ENCODE results near the gene RDH11.
"Not testable (repeated sequence)": the region's sequence is repeated elsewhere in the genome, so short reads cannot be mapped to it uniquely, and the experiment has no call there.

Gene RDH11

DNA sequence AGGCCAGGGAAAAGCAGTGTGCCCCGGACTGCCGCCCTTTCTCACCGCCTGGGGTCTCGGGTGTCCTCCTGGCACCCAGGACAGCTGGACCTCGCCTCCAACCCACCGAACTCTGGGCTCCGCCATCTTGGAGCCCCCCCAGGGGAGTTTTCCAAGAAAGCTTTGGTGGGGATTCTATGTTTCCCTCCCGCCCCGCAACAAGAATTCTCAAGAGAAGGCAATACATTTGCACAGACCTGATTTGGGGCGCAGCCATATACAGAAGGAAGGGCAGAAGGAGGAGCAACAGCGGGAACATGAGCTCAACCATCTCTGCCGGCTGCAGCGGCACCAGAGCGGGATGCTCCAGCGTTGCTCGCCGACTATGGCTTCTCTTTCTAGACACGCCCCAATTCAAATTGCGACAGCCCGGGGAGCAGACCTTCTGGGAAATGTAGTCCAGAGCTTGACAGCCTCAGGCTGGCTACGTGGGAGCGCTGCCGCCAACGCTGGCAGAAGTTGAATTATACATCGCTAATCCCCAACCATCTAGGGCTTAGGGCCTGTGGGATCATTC, at the start of gene RDH11:
Gene RDH11 (minus strand): TSS at position 371 of the 556 bp plus-strand sequence. CDS start 61 bp downstream, at position 310.
- DNase-seq, result peak; percentile 39 to 93 (median 81)

- DNase-seq, result no peak
These were observed 48.5 kb upstream of the RDH11 start for GRCh38 chr14:67744046-67744445.

DNA sequence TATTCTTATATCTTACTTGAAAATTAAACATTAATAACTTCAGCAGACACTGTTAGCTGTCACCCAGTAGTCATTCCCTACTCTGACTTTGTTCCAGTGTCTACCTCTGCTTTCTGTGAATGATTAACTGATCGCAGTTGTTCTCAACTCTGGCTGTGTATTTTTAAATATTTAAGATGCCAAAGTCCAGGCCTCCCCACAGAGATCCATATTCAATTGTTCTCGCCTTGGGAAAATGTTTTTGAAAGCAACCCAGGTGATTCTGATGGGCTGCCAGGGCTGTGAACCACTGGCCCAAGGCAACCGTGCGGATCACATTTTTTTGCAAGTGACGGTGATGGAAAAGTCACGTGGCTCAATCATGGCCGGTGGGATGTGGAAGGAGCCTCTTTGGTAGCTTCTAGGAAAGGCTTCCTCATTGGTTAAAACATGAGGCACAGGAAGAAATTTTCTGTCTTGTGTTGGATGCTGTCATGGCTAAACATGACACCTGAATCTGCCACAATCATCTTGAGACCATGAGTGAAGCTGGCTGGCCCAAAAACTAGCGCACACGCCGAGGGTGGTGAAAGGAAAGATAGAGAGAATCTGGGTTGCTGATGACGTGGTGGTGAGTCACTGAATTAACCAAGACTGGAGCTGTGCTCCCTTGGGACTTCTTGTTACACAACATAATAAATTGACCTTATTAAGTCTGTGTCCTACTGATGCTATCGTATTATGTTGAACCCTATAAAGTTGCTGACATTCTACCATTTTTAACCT, 43.4 kb upstream of the RDH11 start:
- DNase-seq, result peak in 1 of 58 donors; percentile 4

DNA sequence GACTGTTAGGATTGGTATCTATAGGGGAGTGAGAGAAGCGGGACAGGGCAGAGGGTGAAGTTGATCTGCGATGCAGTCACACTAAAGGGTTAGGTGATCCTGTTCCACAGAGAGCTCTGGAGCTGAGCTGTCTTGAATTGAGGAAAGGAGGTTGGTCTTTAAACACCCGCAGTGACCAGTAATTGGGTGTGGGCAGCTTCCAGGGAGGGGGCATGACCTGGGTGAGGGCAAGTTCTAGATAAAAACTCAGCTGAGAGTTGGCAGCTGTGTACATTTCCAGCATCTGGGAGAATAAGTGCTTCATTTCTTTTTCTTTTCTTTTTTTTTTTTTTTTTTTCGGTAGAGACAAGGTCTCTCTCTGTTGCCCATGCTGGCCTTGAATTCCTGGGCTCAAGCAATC, 41.2 kb upstream of the RDH11 start:
- DNase-seq, result no peak

- no peak for DNase-seq
These were observed 40.0 kb upstream of the RDH11 start for GRCh38 chr14:67735336-67736147.

- DNase-seq, result no peak
These were observed 39.1 kb upstream of the RDH11 start for GRCh38 chr14:67734675-67735074.

- DNase-seq, result no peak
These were observed 38.1 kb upstream of the RDH11 start for GRCh38 chr14:67733616-67734015.

- DNase-seq, result no peak
These were observed 33.7 kb upstream of the RDH11 start for GRCh38 chr14:67729072-67729885.

DNA sequence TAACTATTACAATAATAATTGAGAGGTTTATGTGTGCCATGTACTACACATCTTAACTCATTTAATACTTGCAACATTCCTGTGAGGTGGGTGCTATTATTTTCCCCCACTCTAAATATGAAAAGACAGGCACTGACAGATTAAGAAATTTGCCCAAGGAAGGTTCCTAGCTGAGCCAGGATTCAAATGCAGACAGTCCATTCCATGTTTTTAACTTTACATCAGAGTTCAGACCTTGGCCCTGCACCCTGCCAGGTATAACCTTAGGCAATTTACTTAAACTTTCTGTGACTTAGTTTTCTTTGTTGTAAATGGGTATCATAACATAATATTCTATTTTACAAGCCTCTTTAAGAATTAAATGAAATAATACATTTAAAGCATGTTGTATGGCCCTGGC, 32.7 kb upstream of the RDH11 start:
- DNase-seq, result no peak

- no peak for DNase-seq
These were observed 31.8 kb upstream of the RDH11 start for GRCh38 chr14:67727361-67727760.

DNA sequence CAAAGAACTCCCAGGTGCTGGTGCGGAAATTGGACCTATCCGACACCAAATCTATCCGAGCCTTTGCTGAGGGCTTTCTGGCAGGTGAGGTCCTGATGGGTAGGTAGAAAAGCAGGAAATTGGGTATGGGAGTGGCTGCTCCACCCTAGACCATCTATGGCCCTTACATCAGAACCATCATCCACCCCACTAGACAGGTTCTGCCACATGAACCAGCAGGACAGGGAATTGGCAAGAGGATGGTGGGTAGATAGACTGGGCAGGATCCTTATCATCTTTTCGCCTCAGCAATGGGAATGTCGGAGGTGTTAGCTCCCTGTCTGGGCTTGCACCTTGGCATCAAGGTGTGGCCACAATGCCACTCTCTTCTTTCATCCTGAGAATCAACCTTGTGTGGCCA, 29.6 kb upstream of the RDH11 start:
- DNase-seq, result no peak

DNA sequence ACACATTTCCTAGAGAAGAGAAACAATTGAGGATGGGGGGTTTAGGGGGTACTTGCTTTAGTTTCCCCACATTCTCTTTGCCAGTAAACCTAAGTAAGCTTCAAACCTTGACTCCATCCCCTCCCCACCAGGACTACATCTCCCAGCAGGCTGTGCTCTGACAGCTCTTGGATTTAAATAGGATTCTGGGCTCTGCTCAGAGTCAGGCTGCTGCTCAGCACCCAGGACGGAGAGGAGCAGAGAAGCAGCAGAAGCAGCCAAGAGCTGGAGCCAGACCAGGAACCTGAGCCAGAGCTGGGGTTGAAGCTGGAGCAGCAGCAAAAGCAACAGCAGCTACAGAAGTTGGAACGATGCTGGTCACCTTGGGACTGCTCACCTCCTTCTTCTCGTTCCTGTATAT, 26.7 kb upstream of the RDH11 start:
- peak in 52 of 58 donors; percentile 2 to 82 (median 36) for DNase-seq

DNA sequence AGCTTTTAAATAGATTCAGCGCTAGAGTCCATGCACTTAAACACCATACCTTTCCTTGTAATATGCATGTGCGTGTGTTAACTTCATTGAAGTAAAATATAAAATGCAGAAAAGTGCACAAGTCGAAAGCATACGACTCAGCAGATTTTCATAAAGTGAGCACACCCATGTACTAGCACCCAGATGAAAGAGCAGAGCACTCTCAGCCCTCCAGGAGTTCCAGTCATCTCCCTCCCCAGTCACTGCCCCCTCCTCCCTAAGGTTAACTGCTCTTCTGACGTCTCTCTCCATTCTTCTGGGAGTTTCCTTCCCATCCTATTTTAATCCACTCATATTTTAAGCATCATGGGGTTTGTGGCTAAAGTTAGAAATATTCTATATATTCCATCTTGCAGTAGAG, 26.3 kb upstream of the RDH11 start:
- no peak for DNase-seq

- DNase-seq, result no peak
These were observed 24.3 kb upstream of the RDH11 start for GRCh38 chr14:67719866-67720265.

GRCh38 chr14:67719385-67719784, 23.8 kb upstream of the RDH11 start:
- DNase-seq, result not testable (repeated sequence)

GRCh38 chr14:67718265-67718664, 22.7 kb upstream of the RDH11 start:
- no peak for DNase-seq

- DNase-seq, result no peak
These were observed 21.5 kb upstream of the RDH11 start for GRCh38 chr14:67717048-67717447.

DNA sequence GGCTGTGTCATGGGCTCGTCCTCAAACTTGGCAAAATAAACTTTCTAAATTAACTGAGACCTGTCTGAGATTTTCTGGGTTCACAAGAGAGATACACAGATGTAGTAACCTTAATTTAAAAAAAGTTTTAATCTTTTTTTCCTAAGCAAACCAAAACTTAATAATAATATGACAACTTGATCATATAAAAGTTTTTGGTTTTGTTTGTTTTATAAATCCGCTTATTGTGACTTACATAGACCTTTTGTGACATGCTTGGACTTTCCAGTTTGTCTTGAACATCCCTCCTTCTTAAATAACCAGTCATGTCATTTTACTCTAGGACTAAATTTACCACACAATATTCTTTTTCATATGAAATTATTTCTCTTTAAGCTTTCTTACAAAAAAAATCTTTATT, 14.6 kb upstream of the RDH11 start:
- DNase-seq, result no peak

DNA sequence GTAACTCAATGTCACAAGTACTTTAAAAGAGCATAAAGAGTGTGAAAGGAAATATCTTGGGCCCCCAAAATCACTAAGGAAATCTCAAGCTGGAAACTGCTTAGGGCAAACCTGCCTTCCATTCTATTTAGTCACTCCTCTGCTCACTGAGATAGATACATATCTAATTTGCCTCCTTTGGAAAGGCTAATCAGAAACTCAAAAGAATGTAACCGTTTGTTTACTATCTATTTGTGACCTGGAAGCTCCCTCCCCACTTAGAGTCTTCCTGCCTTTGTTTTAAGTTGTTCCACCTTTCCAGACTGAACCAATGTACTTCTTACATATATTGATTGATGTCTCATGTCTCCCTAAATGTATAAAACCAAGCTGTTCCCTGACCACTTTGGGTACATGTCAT, 14.2 kb upstream of the RDH11 start:
- DNase-seq, result not testable (repeated sequence)

DNA sequence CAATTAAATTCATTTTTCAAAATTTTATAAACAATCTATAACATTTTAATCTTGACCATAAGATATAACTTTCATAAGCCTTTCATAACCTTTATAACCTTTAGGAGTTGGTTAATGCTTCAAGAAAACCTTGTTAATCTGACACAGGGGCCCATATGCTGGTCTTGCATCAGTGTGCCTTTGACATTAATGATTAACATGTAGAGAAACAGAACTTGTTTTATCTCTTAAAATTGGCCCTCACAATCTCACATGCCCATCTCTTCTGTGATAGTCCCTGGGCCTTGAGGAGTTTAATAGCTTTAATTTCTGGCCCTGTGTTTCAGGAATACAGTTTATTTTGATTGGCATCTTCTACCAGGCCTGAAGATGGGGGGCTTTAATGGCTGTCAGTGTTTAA, 13.8 kb upstream of the RDH11 start:
- not testable (repeated sequence) for DNase-seq

GRCh38 chr14:67705211-67705610, 9.6 kb upstream of the RDH11 start:
- no peak for DNase-seq
